H1 (cell line): ENCODE data around the gene P2RY11. TPM values are rescaled to one million over a fixed set of nuclear protein-coding genes. Genes with fewer than 3 reads are reported as not detected.

ENCODE experiments used
- PHF8 ChIP-seq: fragments of 200-600 bp; sonication (generic); conservative IDR thresholded peaks from 2 replicates; pipeline ENCODE4 v1.7.1; 2012; ENCODE audit warnings: low read depth, mild to moderate bottlenecking, inconsistent platforms, low read length, moderate library complexity
- polyA plus RNA-seq, 7 experiments: library from polyadenylated mRNA; depleted of rRNA in 3 of 7; stranded (reverse) in 5 of 7; unstranded in 2 of 7; fragments of >200 nt in 5 of 7; fragments of 200-250 nt in 2 of 7; gene quantifications; 1 replicate in 5 of 7; 2 replicates in 1 of 7; 4 replicates in 1 of 7; pipeline versions ENCODE4 v1.2.1 to v1.2.3, GENCODE V29; 2011 to 2013; ENCODE audit warnings: missing spikeins in 2 of 7, mixed read lengths in 2 of 7
- total RNA-seq: library from RNA; stranded (reverse); fragmentation: NEBNext Ultra II Directional; extraction: Animal tissue kit (Norgen Biotek cat#: 25700); gene quantifications from 2 replicates; pipeline ENCODE4 v1.2.1, GENCODE V29; 2021

The P2RY11 gene
- total and polyA plus RNA-seq, 2 of the 8 experiments (the other 6 are each of a cell fraction or from before 2014, with no cell fraction given): 9.2 to 18.0 TPM

DNA sequence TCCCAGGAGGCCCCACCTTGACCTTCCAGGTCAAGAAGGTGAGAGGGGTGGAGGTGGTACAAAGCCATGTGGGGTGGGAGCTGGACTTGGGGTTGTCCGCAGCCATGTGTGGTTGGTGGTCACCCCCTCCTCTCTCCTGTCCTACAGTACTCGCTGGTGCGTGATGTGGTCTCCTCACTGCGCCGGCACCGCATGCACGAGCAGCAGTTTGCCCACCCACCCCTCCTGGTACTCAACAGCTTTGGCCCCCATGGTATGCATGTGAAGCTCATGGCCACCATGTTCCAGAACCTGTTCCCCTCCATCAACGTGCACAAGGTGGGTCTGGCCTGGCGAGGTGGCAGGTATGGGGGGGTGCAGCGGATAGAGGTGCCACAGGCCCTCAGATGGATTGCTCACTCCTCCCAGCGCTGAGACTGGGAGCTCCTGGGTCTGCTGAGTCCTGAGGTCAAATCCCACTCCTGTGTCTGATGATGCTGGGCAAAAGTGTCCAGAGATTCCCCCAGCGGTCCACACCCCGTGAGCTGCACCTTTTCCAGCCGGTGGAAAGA lies 3.6 kb upstream of the P2RY11 start (continued):
- no peak for TF ChIP-seq PHF8
